Suprapubic skin (tissue), 4 donors: ENCODE results near the gene MCTP2.

ENCODE experiments used
- POLR2A ChIP-seq, 2 donors: fragments of 450-650 bp; IDR thresholded peaks; one replicate each; pipeline ENCODE4 v1.6.1; 2017; ENCODE audit warnings: antibody characterized with exemption in 2 of 2, mild to moderate bottlenecking in 2 of 2, moderate library complexity in 2 of 2
- POLR2AphosphoS5 ChIP-seq, 3 donors: sonication (generic); formaldehyde crosslinking; IDR thresholded peaks; one replicate each; pipeline ENCODE4 v1.6.1; 2017; ENCODE audit warnings: antibody characterized with exemption in 3 of 3
- TF ChIP-seq, protein P1 (sequence below), 2 donors: fragments of 200-600 bp in 1 of 2; fragments of 450-650 bp in 1 of 2; sonication (generic) in 1 of 2; IDR thresholded peaks; one replicate each; pipeline ENCODE4 v1.5.1; 2016 to 2019; ENCODE audit warnings: antibody characterized with exemption in 2 of 2, mild to moderate bottlenecking in 1 of 2, moderate library complexity in 1 of 2

DNA sequence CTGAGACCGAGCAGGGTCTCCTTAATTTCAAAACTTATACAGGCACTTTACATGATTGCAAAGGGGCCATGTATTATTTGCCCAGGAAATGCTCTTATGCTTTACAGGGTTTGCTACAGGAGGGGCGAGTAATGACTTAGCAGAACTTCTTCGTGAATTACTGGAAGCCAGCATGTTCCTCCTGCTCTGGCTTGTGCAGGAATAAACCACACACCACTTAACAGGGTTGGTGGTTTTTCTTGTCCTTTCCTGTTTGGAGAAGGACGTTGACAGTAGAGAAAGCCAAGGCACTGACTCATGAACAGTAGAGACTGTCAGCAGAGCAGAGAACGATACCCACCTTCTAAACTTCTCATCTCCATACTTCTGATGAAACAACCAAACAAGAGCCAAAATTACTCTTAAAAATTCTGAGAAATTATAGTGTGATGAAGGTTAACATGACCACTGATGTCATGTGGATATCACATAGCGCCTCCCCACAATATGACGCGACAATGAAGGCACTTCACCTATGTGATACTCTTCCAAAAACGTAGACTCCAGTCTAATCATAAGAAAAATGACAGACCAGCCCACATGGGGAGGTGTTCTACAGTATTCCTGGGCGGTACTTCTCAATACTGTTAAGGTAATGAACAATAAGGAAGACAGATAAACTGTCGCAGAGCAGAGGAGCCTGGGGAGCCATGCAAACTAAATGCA is 24.7 kb upstream of the MCTP2 start:
- TF ChIP-seq, protein P1, sequence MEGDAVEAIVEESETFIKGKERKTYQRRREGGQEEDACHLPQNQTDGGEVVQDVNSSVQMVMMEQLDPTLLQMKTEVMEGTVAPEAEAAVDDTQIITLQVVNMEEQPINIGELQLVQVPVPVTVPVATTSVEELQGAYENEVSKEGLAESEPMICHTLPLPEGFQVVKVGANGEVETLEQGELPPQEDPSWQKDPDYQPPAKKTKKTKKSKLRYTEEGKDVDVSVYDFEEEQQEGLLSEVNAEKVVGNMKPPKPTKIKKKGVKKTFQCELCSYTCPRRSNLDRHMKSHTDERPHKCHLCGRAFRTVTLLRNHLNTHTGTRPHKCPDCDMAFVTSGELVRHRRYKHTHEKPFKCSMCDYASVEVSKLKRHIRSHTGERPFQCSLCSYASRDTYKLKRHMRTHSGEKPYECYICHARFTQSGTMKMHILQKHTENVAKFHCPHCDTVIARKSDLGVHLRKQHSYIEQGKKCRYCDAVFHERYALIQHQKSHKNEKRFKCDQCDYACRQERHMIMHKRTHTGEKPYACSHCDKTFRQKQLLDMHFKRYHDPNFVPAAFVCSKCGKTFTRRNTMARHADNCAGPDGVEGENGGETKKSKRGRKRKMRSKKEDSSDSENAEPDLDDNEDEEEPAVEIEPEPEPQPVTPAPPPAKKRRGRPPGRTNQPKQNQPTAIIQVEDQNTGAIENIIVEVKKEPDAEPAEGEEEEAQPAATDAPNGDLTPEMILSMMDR (IDR thresholded peaks at IDR 0.05): no peak
- TF ChIP-seq POLR2A (IDR thresholded peaks at IDR 0.05) (no peak), POLR2AphosphoS5 (IDR thresholded peaks at IDR 0.05) (no peak)
